Measurements from ENCODE around the gene COL2A1.

- TF ChIP-seq ZFP30 (CRISPR knock-in tag; IDR thresholded peaks at IDR 0.05; ENCODE audit: borderline replicate concordance): no peak
- no peak for TF ChIP-seq YY1 (IDR thresholded peaks at IDR 0.05; ENCODE audit: borderline replicate concordance in 1 of 3, control insufficient read depth in 1 of 3, extremely low read depth in 1 of 3, insufficient read depth in 3 of 3, insufficient read length in 1 of 3, insufficient replicate concordance in 2 of 3, low read depth in 1 of 3, low read length in 2 of 3)
- TF ChIP-seq TAF1 (IDR thresholded peaks at IDR 0.05; ENCODE audit: control insufficient read depth, extremely low read depth, insufficient read depth, low read length, severe bottlenecking): no peak
- no peak for TF ChIP-seq ZNF785 (CRISPR knock-in tag; IDR thresholded peaks at IDR 0.05)
Observed at GRCh38 chr12:47931187-47931586, 73.1 kb downstream of the COL2A1 start.
